Ishikawa (cell line): ENCODE data around the gene STUM.

Source experiments
- CREB1 ChIP-seq: IDR thresholded peaks from 2 replicates; pipeline ENCODE4 v1.6.1; 2012; ENCODE audit warnings: low read depth
- EGR1 ChIP-seq: IDR thresholded peaks from 2 replicates; pipeline ENCODE4 v1.6.1; 2012
- EP300 ChIP-seq: IDR thresholded peaks from 2 replicates; pipeline ENCODE4 v1.6.1; 2012; ENCODE audit warnings: borderline replicate concordance
- RAD21 ChIP-seq: IDR thresholded peaks from 2 replicates; pipeline ENCODE4 v1.6.1; 2012; ENCODE audit warnings: low read depth
- TAF1 ChIP-seq: IDR thresholded peaks from 2 replicates; pipeline ENCODE4 v1.6.1; 2012; ENCODE audit warnings: low read depth, mild to moderate bottlenecking
- TCF12 ChIP-seq: IDR thresholded peaks from 2 replicates; pipeline ENCODE4 v1.6.1; 2012; ENCODE audit warnings: low read depth
- TEAD4 ChIP-seq: IDR thresholded peaks from 2 replicates; pipeline ENCODE4 v1.6.1; 2012
- YY1 ChIP-seq: IDR thresholded peaks from 2 replicates; pipeline ENCODE4 v1.6.1; 2012; ENCODE audit warnings: low read depth
- TF ChIP-seq, protein P1 (sequence below): IDR thresholded peaks from 2 replicates; pipeline ENCODE4 v1.6.1; 2012; ENCODE audit warnings: low read depth, mild to moderate bottlenecking
- TF ChIP-seq, protein P2 (sequence below): IDR thresholded peaks from 2 replicates; pipeline ENCODE4 v1.6.1; 2012

DNA sequence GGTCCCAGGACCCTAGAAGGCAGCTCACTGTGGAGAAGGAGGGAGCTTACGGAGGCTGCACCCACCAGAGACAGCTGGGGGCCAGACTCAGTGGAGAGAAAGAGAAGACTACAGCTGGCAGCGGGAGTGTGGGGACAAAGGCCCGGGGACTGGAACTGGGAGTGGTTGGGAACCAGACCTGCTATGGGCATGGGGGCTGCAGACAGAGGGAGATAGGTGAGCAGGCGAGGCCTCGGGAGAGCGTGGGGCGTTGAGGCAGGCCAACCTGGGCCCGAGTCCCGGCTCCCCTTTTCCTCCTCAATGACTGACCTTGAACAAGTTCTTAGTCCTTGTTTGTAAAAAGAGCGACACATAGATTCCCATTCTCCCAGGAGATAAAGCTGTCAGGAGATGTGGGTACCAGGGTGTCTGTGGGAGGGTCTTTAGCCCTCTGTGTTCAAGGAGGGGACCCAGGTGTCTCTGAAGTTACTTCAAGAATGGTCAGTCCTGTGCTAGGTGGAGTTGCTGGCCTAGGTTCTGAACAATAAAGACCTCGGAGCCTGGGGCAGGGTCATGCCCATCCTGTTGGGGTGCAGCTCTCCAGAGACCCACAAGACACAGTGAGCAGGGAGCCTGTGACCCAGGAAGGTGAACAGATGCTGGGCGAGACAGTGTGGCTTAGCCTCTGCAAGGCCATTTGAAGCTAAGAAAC lies 102.6 kb downstream of the STUM start:
- TF ChIP-seq YY1 (no peak), TCF12 (no peak), TAF1 (no peak), RAD21 (no peak), EGR1 (no peak), EP300 (no peak), CREB1 (no peak), TEAD4 (no peak)
- TF ChIP-seq, protein P1, sequence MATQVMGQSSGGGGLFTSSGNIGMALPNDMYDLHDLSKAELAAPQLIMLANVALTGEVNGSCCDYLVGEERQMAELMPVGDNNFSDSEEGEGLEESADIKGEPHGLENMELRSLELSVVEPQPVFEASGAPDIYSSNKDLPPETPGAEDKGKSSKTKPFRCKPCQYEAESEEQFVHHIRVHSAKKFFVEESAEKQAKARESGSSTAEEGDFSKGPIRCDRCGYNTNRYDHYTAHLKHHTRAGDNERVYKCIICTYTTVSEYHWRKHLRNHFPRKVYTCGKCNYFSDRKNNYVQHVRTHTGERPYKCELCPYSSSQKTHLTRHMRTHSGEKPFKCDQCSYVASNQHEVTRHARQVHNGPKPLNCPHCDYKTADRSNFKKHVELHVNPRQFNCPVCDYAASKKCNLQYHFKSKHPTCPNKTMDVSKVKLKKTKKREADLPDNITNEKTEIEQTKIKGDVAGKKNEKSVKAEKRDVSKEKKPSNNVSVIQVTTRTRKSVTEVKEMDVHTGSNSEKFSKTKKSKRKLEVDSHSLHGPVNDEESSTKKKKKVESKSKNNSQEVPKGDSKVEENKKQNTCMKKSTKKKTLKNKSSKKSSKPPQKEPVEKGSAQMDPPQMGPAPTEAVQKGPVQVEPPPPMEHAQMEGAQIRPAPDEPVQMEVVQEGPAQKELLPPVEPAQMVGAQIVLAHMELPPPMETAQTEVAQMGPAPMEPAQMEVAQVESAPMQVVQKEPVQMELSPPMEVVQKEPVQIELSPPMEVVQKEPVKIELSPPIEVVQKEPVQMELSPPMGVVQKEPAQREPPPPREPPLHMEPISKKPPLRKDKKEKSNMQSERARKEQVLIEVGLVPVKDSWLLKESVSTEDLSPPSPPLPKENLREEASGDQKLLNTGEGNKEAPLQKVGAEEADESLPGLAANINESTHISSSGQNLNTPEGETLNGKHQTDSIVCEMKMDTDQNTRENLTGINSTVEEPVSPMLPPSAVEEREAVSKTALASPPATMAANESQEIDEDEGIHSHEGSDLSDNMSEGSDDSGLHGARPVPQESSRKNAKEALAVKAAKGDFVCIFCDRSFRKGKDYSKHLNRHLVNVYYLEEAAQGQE, result peak; percentile 33; the same call in 1 of the 2 replicates
- TF ChIP-seq, protein P2, sequence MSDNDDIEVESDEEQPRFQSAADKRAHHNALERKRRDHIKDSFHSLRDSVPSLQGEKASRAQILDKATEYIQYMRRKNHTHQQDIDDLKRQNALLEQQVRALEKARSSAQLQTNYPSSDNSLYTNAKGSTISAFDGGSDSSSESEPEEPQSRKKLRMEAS, result no peak
